Nucleus accumbens (tissue), 56 donors: ENCODE data around the gene CCDC18.

Experiments used
- DNase-seq, 56 donors: peaks; one replicate each; lab custom pipeline; 2025; lab: John Stamatoyannopoulos, UW

CCDC18 gene

DNA sequence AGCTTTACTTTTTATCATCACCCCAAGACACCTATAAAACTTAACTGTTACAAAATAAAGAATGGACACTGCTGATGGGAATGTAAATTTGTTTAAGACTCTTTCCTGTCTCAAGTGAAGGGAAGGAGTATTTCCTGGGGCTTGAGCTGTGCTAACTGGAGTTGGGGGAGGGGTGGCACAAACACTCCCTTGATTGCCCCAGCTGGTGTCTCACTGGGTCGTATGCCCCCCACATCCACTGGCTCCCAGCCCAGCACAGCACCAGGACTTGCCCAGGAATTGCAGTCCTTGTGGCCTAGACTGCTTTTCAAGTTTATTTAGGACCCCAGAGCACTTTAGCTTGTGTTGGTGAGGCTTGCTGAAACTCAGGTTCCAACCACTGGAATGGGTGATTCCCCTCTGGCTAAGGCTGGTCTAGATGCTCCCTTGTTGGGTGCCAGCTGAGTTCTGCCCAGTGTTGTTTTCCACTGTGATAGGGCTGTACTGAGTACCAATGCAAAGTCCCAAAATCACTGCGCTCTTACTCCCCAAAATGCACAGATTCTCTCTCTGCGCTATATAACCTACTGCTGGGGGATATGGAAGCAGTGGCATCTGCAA, 116.1 kb downstream of the CCDC18 start:
- no peak for DNase-seq

DNA sequence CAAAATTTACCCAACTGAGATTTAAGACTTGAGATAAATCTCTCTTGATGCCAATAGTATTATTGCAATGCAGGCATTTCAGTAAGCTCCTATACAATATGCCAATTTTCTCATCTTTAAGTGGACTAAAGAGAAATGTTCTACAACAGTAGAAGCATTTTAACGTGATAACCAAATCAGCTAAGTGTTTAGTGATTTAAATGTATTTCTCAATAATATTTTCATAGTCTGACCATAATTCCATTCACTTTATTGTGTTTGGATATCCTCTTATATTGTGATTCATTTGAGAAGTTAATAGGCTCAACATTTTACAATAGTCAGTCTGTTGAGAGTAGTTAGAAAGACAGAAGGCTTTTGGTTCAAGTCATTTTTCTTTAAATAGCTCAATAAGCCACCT, 120.6 kb downstream of the CCDC18 start:
- no peak for DNase-seq

DNA sequence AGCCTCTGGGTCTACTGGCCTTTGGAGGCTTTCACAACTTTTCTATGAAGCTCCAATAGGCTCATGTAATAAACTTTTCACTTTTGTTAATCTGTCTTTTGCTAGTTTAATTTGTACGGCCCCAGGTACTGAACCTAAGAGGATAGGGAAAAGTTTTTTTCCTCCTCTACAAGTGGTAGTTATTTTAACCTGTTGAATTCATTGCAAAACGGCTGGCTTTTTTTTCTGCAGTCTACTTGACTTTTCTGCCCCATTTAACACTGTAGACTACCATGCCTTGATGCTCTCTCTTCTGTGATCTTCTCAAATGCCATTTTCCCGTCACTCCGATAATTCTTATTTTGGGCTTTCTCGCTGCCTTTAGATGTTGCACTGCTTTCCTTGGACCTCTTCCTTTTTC, 121.6 kb downstream of the CCDC18 start:
- no peak for DNase-seq

DNA sequence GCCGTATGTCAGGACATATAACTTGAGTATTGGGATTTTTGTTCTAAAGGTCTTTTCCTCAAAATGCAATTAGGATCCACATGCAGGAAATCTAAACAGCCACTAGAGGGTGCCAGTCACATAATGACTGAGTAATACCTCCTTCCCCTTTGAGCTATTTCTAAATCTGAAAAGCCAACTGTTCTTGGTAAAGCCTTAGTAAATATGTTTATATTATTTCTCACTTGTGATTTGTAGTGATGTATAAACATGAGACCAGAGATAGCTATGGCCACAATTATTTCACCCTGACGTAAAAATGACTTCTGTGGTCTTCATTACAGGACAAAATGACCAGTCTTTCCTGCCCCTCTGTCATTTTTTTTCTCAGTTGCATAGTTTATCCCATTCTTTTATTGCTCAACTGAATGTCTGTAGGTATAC, 124.2 kb downstream of the CCDC18 start:
- DNase-seq = peak in 11 of 56 donors; percentile 2 to 68 (median 13)

DNA sequence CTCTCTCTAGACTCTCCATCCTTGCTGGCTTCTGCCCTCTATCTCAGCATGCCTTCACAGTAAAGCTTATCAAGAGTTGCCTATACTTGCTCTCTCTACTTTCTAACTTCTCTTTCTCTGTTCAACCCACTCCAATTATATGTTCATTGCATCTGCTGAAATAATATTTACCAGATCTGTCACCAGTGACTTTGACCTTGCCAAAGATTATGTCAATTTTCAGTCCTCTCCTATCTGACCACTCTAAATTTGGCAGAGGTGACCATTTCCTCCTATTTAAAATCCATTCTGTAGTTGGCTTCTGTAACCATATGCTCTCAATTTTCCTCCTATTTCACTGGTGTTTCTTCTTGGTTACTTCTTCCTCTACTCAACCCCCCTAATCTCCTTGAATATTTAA, 126.4 kb downstream of the CCDC18 start:
- no peak for DNase-seq

DNA sequence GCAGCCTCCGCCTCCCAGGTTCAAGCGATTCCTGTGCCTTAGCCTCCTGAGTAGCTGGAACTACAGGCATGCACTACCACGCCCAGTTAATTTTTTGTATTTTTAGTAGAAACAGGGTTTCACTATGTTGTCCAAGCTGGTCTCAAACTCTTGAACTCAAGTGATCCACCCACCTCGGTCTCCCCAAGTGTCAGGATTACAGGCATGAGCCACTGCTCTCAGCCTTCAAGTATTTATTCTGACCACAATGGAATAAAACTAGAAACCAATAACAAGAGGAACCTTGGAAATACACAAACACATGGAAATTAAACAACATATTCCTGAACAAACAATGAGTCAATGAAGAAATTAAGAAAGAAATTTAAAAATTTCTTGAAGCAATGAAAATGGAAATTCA, 132.5 kb downstream of the CCDC18 start:
- no peak for DNase-seq

DNA sequence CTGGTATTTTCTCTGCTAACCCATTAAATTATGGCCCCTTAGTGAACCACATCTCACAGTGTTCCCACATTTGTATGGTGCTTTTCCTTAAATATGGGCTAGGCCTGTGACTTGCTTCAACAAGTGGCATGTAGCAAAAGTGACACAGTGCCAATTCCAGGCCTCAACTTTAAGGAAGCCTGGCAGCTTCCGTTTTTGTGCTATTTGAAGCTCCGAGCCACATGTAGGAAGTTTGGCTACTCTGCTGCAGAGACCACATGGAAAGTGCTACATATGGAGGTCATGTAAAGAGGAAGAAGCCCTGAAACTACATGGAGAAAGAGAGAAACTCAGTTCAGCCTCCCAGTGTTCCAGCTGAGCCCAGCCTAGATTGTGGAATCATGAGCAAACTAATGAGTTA, 136.7 kb downstream of the CCDC18 start:
- peak in 18 of 56 donors; percentile 1 to 47 (median 9) for DNase-seq

DNA sequence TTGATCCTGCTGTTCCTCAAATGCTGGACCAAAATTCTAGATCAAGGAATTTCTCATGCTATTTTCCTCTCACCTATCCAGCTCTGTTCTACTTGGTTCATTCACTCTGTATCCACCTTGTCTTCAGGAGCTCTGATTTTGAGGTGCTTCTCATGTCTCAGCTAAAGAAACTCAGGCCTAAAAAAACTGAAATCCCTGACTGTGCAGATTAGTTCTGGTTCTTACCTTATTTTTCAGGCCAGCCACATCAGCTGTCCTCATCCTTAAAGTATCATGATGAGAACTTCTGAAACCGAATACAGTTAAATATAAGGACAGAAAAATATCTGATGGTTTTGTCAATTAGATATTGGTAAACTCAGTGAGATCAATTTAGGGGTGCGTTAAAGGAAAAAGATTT, 137.4 kb downstream of the CCDC18 start:
- no peak for DNase-seq

DNA sequence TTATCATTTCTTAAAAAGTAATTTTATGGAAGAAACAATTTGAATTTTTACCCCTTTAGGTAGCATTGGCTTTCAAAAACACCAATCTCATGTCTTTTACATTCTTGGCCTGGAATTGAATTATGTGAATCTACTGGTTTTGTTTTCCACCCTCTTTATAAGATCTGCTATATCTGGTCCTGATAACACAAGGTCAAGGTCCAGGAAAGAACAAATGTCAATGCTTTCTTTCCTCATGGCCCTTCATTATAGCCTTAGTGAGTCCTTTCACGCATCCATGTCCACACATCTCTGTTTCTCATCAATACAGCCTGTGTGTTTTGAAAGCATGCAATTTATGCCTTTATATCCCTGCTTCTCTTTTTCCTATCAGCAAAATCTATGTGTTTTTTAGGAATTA, 141.2 kb downstream of the CCDC18 start:
- DNase-seq = no peak

DNA sequence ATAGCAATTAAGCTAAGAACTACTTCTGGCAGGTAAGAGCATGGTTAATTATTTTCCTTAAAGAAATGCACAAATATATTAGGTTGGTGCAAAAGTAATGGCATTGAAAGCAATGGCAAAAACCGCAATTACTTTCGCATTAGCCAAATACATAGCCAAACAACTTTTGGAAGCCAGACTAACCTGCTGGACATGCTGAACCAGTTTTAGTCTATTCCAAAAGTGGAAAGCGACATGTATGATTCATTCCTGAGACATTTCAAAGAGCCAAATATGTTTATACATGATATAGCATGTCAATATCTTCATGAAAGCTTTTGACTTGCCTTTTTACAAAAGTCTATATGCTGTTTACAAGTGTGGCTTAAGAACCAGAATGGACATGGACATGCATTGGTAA, 141.8 kb downstream of the CCDC18 start:
- DNase-seq = no peak

DNA sequence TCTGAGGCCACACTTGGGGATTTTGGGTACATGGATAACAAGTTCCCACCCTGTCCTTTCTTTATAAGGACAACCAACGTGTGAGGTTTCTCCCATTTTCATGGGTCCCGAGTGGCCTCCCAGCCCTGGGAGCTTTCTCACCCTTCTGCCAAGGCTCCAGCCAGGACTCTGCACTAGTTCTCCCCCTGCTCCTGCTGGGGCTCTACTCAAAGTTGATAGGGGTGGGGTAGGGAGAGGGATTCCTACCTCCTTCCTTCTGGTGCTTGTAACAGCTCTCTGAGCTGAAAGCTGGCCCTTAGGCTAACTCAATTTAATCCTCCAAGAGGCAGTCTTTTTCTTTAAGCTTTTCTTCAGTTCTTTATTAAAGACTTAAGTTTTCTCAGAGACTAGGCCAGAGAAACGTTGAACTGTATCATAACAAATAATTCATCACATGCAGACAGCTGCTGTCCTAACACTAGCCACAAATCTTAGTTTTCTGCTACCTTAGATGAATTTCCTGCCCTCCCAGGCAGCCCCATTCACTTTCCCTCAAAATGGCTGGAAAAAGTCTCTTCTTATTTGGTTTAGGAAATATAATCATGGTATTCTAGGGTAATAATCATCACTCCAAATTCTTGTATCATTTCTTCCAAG, 142.8 kb downstream of the CCDC18 start:
- DNase-seq = no peak

DNA sequence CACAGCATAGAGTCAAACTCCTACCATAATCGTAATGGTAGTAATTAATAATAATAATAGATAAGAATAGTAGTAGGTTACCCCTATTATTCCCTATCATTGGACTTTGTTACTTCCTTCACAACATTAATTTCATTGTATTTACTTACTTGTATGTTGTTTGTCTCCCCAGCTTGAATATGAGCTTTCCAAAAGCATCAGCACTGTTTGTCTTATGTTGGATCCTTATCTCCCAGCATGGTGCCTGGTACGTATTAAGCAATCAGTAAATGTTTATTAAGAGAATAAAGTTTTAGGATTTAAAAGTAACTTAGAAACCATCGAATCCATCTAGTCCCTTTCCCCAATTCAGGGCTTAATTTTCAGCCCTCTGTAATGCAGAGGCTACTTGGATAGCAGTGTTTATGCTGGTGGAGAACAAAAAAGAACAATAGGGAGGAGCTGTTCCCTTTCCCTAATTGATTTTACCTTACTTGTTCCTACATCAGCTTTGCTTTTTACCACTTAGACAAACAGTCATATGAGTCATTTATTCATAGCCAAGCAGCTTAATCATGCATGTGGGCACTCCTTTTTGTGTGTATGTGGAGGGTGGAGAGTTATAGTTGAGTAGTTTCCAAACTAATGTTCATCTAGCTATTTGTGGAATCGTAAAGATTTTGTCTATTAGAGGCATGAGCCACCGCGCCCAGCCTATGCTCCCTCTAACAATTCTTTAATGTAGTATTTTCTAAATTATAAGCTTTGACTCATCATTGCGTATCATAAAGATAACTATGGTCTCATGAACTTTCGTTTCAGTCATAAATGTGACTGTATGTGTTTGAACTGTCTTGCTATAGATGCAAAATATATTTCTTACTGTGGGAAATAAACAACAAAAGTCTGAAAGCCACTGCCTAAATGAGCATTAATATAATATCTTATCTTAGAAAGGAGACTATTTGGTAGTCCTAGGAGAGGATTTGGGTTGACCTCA, 144.3 kb downstream of the CCDC18 start:
- DNase-seq = no peak
